ENCODE data around the gene KCTD7.
"Not testable (repeated sequence)": the region's sequence is repeated elsewhere in the genome, so short reads cannot be mapped to it uniquely, and the experiment has no call there.

Gene KCTD7

GRCh38 chr7:66597461-66597860 lies 31.2 kb upstream of the KCTD7 start:
- DNase-seq (ENCODE audit: insufficient read length, low spot score) (no peak), FAIRE-seq (no peak)
- TF ChIP-seq POLR2A (IDR thresholded peaks at IDR 0.05; ENCODE audit: low read depth, low read length), result no peak

- FAIRE-seq (no peak), DNase-seq (ENCODE audit: insufficient read length, low spot score) (no peak)
- no peak for TF ChIP-seq POLR2A (IDR thresholded peaks at IDR 0.05; ENCODE audit: low read depth, low read length)
Observed at GRCh38 chr7:66602159-66602558, 26.5 kb upstream of the KCTD7 start.

- FAIRE-seq, result no peak
- no peak for TF ChIP-seq POLR2A (IDR thresholded peaks at IDR 0.05; ENCODE audit: low read depth, low read length)
- no peak for DNase-seq (ENCODE audit: insufficient read length, low spot score)
Observed at GRCh38 chr7:66604198-66604597, 24.5 kb upstream of the KCTD7 start.

- not testable (repeated sequence) for FAIRE-seq; DNase-seq (ENCODE audit: insufficient read length, low spot score)
Observed at GRCh38 chr7:66606540-66607291, 22.0 kb upstream of the KCTD7 start.

GRCh38 chr7:66609176-66609575 lies 19.5 kb upstream of the KCTD7 start:
- no peak for FAIRE-seq

GRCh38 chr7:66614596-66614995 lies 14.1 kb upstream of the KCTD7 start:
- FAIRE-seq; DNase-seq (ENCODE audit: insufficient read length, low spot score): not testable (repeated sequence)

More at GRCh38 chr7:66609176-66609575, 19.5 kb upstream of the KCTD7 start:
- no peak for TF ChIP-seq POLR2A (IDR thresholded peaks at IDR 0.05; ENCODE audit: low read depth, low read length)
- no peak for DNase-seq (ENCODE audit: insufficient read length, low spot score)

- DNase-seq (ENCODE audit: insufficient read length, low spot score) (no peak), FAIRE-seq (no peak)
- TF ChIP-seq POLR2A (IDR thresholded peaks at IDR 0.05; ENCODE audit: low read depth, low read length), result no peak
Observed at GRCh38 chr7:66615699-66616098, 13.0 kb upstream of the KCTD7 start.

- DNase-seq (ENCODE audit: insufficient read length, low spot score) (no peak), FAIRE-seq (no peak)
- no peak for TF ChIP-seq POLR2A (IDR thresholded peaks at IDR 0.05; ENCODE audit: low read depth, low read length)
Observed at GRCh38 chr7:66617295-66617694, 11.4 kb upstream of the KCTD7 start.

- DNase-seq (ENCODE audit: insufficient read length, low spot score); FAIRE-seq: not testable (repeated sequence)
Observed at GRCh38 chr7:66619341-66619948, 9.2 kb upstream of the KCTD7 start.

GRCh38 chr7:66626331-66626934 lies 2.2 kb upstream of the KCTD7 start:
- DNase-seq (ENCODE audit: insufficient read length, low spot score) (no peak), FAIRE-seq (no peak)
- no peak for TF ChIP-seq POLR2A (IDR thresholded peaks at IDR 0.05; ENCODE audit: low read depth, low read length)

- DNase-seq (ENCODE audit: insufficient read length, low spot score), result no peak
- FAIRE-seq, result no peak
- TF ChIP-seq POLR2A (IDR thresholded peaks at IDR 0.05; ENCODE audit: low read depth, low read length), result no peak
Observed at GRCh38 chr7:66627151-66627681, 1.5 kb upstream of the KCTD7 start.

- FAIRE-seq (no peak), DNase-seq (ENCODE audit: insufficient read length, low spot score) (peak; percentile 70)
- no peak for TF ChIP-seq POLR2A (IDR thresholded peaks at IDR 0.05; ENCODE audit: low read depth, low read length)
Observed at GRCh38 chr7:66627881-66628360, 760 bp upstream of the KCTD7 start.

- no peak for FAIRE-seq
- no peak for TF ChIP-seq POLR2A (IDR thresholded peaks at IDR 0.05; ENCODE audit: low read depth, low read length)
- no peak for DNase-seq (ENCODE audit: insufficient read length, low spot score)
Observed at GRCh38 chr7:66629222-66630062, 761 bp downstream of the KCTD7 start.

- DNase-seq (ENCODE audit: insufficient read length, low spot score) (no peak), FAIRE-seq (no peak)
- no peak for TF ChIP-seq POLR2A (IDR thresholded peaks at IDR 0.05; ENCODE audit: low read depth, low read length)
Observed at GRCh38 chr7:66630531-66630930, 1.9 kb downstream of the KCTD7 start.
